ENCODE data around the gene CTNNAL1.

The CTNNAL1 gene

DNA sequence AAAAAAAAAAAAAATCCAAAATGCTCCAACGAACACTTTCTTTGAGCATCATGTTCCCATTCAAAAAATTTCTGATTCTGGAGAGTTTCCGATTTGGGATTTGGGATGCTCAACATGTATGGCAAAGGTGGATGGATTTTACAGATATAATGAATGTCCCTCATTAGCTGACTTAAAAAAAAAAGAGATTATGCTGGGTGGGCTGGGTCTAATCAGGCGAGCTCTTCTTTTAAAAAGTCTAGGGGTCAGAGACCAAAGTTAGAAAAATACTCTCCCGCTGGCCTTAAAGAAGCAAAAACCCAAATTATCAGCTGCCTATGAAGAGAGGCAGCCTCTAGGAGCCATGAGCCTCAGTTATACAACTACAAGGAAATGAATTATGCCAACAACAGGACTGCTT is 15.2 kb upstream of the CTNNAL1 start:
- no peak for DNase-seq (ENCODE audit: low read depth, low spot score)

DNA sequence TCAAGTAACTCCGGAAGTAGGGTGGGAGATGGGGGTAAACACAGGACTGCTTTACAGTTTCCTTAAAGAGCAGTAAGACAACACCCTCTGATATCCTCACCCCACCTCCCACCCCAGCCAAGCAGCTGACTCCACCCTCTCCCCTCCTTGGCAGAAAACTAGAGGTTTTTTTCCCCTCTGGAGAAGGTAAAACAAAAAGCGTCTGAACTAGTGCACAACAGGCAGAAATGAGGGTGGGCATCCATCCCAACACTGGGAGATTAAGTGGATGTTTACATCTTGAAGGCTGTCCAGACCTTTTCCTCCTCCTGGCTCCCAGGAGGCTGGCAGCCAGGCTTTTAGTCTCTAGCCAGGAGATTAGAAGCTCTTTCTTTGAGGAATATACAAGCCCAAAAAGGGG is 13.9 kb upstream of the CTNNAL1 start:
- no peak for DNase-seq (ENCODE audit: low read depth, low spot score)

DNA sequence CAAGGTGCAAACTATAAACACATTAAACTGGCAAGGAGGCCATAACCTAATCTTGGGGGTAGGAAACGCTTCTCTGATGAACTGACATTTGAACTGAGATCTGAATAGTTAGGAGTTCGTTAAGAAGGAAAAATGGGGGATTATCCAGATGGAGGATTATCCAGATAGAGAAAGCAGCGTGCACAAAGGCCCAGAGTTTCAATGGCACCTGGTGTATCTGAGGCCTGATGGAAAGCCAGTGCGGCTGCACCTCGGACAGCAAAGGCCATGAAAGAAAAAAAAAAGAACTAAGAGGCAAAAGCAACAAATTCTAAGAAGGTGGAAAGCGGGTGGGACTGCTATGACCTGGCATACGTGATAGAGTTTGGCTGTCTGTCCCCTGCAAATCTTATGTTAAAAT is 13.0 kb upstream of the CTNNAL1 start:
- no peak for DNase-seq (ENCODE audit: low read depth, low spot score)

DNA sequence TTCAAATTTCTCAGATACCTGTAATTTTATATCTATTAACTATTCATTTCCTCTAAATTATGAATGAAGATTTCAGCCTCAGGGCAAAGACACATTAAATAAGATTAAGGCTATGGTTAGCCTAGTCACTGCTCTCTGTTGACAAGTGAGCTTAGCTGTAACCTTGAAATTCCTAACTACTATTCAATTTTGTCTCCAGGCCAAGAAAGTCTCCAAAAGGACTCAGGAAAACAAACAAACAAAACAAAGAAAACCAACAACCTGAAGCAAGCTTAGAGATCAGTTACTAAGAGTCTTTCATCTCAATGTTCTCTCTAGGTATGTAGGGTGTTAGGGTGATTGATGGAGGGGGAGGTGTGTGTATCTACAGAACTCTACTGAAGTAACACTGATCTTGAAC is 9.6 kb upstream of the CTNNAL1 start:
- no peak for DNase-seq (ENCODE audit: low read depth, low spot score)

DNA sequence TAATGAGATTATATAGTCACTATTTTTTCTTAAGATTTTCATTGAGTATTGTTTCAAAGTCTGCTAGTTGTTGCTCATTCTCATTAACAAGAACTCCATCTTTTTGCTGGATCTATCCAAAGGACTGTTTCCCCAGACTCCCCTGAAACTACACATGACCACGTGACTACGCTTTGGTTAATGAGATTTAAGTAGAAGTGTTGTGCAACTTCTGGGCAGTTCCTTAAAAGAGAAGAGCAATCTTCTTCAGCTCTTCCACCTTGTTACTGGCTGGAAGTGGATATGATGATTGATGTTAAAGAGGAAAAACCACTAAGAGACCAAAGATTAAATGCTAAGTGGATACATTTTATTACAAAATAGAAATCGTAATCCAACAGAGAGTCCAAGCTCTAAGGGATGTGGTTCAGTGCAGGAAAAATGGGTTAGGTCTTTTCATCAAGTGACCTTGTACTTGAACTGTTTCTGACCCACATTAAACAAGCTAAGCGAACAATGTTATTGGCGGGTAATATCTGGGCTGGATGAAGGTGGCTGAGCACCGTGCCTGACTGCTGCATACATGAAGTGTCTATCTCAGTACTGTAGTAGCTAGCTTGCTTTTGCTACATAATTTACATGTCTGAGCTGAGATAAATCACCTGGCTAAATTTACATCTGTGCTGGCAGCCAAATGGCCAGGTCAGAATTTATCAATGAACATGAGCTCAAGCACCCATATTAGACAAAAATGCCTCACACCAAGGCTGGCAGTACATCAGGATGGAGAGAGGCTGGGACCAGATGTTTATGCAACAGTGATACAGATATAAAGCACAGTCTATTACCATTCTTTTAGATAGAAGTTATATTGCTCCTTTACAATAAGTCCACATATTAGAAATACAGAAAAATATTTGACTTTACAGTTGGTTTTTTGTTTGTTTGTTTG is 7.5 kb upstream of the CTNNAL1 start:
- DNase-seq (ENCODE audit: low read depth, low spot score): no peak

DNA sequence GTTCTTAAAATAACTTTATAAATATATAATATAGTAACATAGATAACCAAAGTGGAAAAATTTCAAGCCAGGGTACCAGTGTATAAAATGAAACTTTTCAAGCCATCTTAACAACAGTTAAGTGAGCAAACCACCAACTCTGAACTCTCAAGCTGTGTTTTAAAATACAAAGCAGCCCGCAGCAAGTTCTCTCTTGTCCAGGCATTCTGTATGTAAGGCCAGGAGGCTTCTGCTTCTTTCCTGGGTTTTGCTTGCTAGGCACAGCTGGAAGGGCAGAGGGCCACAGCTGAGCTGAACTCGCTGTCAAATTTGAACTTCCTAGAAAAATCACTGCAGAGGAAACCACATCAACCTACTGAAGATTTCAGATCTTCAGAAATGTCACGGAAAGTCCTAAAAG is 6.8 kb upstream of the CTNNAL1 start:
- DNase-seq (ENCODE audit: low read depth, low spot score): no peak

DNA sequence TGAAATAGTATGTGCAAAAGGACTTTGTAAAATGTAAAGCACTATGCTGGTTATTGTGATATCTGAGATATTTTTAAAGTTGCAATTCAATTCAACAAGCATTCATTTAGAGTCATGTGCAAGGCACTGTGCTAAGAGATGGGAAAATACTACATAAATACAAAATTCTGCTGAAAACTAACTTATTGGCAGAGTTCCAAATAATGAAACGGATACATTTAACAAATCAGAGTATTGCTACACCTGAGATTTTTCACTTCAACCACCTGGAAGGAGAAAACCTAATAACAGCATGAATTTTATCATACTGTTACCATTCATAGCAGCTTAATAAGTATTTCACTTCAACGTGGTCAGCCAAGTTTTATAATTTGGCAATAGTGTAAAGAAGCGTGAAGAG is 6.1 kb upstream of the CTNNAL1 start:
- DNase-seq (ENCODE audit: low read depth, low spot score): no peak

DNA sequence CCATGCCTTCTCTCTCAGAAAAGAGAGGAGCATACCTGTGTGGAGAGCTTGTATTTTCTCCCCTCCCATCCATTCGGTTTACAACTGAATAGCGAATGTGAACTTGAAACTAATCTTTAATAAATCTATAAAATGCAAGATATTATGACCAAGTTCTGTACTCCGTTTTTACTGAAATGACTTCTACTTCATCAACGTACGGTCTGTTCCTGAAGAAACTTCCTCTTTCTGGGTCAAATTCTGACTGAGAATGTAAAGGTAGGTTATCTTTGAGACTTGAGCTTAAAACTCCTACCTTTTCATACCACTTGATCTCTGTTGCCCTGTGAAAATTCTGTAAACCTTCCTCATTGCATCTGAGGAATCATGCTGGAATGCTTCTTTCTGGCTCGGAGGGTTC is 4.2 kb upstream of the CTNNAL1 start:
- no peak for DNase-seq (ENCODE audit: low read depth, low spot score)

DNA sequence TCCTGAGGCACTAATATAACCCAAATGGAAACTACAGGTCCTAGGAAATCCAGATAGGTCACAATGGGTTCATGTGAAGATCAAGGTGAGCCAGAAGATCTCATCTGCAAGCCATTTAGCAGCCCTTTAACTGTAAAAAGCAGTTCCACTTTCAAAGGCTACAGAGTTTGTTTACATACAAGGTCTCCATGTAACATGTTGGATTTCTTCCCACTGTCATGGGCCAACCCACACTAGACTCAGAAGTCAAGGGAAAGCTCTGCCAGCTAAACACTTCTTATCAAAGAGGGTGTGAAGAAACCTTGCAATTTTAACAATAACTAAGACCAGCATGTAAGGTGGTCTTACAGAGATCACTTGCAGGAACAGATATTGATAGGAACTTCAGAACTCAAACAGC is 3.8 kb upstream of the CTNNAL1 start:
- no peak for DNase-seq (ENCODE audit: low read depth, low spot score)

DNA sequence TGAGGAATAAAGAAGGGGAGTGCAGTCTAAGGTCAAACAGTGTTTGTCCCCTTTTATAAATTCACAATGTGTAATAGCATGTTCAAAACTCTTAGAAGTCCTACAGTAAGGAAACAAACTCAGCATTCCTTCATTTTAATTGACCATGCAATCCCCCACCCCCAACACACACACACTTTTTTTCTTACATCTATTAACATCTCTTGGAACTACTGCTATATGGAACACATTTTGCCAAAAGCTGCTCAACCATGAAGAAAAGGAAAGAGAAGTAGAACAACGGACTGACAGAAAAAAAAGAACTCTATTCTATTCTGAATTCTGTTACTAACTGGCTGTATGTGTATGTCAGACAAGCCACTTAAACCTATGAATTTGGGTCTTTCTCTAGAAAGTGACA is 2.8 kb upstream of the CTNNAL1 start:
- DNase-seq (ENCODE audit: low read depth, low spot score): no peak

DNA sequence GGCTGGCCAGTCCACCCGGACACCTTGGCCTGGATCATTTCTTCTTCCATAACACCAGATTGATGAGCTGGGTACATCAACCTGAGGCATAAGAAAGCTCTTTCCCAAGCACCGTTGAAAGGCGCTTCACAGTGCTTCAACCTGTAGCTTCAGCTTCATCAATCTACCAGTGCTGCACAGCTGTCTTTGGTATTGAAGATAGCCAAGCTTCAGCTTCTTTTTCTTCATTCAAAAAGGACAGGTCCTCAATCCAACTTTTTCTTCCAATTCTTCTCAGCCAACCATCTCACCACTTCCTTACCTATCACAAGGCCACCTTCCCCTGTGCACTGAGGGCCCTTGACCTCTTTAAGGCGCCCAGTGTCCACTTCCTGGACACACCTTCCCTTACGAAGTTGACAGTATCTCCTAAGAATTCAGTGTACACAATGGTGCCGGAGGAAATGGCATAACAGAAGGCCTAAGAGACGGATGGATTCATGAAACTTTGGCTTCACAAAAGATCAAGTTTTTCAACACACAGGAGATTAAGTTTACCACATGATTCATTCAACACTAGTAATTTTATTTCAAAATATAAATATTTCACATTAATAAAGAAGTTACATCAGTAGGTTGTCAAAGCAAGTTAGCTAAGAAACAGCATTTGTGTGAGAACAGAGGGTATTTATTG is 1.4 kb upstream of the CTNNAL1 start:
- DNase-seq (ENCODE audit: low read depth, low spot score): no peak

DNA sequence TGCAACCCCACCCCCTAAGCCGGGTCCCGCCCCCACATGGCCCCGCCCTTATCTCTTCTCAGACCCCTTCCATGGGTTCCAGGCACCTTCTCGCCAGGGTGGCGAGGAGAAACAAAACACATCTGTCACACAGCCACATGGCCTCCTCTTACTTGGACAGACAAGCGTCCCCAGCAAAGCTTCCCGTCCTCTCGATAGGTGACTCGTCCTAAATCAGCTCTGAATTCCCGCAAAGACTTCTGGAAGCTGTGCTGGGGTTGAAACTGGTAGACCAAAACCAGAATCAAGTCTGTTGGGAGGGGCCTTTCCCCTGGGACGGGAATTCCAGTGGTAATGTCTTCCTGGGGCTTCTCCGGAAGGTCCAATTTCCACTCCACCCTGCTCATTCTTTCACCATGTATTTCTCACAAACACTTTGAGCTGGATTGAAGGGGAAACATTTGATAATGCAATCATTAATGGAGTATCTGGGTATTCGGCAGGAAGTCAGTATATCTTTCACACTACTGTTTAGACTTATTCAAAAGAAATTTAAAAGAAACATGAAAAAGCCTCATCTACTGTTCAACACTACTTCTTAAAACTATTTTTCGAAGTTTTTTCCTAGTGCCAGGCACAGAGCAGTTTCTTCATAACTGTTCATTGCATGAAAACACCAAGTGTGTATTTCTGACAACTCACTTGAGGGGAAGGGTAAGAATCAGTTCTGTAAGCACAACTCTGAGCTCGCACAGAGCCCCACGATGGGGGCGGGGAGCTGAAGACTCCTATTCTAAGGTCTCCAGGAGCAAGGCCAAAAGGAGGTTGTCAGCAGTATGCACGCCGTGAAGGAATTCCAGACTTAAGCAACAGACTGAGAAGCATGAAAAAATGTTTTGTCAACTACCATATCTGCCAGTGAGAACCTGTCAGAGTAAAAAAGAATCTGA is 644 bp upstream of the CTNNAL1 start:
- no peak for DNase-seq (ENCODE audit: low read depth, low spot score)

DNA sequence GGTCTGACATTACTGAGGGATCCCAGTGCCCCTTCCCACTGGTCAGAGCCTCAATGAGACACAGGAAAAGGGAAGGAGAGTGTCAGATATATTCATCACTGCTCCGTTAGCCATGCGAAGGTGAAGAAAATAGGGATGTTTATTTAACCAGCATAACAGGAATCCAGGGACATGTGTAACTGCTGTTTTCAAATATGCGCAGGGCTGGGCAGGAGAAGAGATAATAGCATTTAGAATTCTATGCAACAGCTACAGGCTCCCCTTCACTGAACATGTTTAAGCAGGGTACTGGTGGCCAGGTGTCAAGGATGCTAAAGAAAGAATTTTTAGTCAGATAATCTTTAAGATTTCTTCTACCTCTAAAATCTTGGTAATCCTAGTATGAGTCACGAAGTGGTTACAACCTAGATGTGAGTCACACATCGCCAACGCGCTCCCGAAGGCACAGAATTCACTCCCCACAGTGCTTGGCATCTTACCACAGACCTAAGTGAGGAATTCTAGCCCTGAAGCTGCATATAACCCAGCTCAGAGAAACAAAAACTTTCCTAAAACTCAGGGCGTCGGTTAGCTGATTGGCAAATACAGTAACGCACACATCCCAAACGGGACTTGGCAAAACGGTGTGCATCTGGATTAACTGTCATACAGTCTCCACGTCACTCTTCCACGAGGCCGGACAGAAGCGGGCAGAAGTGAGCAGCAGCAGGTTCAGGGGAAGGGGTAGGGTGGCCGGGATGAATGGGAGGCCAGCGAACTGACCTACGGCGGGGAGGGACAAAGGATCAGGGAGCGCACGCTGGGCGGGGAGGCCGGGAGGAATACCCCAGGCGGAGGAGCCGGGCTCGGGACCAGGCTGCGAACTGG is 1.1 kb downstream of the CTNNAL1 start:
- peak; percentile 71 for DNase-seq (ENCODE audit: low read depth, low spot score)

DNA sequence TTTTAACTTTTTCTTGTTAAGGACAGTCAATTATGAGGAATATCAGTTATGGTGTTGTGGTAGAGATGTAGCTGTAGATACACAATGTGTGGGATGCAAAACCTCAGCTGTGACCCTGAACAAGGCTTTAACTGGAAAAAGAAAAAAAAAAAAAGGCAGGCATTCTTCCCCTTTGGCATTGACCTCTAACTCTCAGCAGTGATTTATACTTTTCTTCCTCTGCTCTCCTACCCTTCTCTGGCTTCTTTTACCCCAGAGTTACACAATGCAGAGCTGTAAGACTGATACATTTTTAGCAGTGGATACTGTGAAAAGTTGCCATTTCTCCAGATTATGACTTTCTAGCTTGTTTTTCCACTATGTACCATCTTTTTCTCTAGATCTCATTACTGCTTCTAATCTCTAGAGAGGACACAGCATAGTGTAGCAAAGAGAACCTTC is 2.0 kb downstream of the CTNNAL1 start:
- no peak for DNase-seq (ENCODE audit: low read depth, low spot score)

DNA sequence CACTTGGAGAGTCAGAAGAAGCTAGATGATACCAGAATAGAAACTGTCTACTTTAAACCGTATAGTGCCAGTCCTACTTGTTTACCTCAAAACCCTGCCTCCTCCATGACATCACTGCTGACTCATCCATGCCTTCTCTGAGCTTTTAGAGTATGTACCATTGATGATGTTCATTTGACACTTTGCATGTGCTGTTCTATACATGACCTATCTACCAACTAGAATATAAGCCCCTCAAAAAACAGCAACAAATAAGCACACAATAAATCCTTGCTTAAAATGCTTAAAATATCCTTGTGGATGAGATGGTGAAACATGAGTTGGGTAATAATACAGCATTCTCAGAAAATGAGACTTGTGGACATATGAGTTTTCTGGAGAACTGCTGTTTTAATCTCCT is 2.6 kb downstream of the CTNNAL1 start:
- peak; percentile 53 for DNase-seq (ENCODE audit: low read depth, low spot score)

DNA sequence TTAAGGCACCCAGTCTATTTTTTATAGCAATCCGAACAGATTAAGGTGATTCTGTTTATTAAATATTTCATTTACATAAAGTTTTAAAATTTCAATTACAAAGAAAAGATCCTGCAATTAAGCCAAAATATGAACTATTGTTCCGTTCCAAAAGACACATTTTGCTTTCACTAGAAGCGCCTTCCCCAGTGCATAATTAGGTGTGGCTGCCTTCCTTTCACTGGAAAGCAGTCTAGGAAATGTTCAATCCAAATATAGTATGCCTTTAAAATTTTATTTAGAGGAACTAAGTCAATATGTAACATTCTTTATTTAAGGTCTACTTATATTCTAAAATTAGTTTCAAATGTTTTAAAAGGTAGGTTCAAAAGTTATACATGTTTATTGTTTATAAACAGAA is 7.6 kb downstream of the CTNNAL1 start:
- no peak for DNase-seq (ENCODE audit: low read depth, low spot score)

DNA sequence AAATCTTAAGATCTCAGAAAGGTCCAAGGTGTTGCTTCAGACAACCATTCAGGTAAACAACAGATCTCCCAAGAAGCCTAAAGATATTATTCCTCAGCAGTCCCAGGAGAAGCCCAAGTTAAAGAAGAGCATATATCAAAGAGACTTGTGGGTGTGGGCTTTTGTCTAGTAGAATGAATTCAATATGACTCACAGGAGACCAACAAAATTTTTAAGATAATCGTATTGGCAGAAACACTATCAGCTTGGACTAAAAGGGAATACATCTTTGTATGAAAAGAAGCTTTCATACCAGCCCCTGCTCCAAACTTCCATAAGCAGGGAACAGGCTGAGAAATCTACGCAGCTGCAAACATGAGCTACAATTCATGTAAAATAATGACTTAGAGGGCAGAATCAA is 10.2 kb downstream of the CTNNAL1 start:
- no peak for DNase-seq (ENCODE audit: low read depth, low spot score)

DNA sequence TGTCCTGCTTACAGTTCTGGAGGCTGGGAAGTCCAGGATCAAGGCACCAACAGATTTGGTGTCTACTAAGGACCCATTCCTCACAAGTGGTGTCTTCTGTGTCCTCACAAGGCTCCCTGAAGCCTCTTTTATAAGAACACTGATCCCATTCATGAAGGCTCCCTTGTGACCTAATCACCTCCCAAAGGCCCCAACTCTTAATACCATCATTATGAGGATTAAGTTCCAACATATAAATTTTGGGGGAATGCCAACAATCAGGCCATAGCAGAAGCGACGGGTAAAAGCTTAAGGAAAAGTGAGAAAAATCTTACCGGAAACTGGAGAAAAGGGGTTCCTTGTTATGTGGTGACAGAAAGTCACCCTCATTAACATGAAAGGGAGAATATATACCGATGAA is 11.2 kb downstream of the CTNNAL1 start:
- DNase-seq (ENCODE audit: low read depth, low spot score): no peak

DNA sequence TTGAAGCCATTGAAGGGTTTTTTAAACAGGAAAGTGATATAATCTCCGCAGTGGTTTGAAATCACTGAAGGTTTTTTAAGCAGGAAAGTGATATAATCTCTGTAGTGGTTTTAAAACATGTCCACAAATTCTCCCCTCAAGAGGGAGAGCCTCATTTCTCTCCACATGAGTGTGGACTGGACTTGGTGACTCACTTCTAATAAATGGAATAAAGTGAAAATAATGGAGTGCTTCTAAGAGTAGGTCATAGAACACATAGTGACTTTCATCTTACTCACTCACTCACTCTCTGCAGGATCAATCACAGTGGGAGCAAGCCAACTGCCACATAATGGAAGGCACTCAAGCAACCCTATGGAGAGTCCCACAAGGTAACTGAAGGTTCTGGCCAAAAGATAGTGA is 12.0 kb downstream of the CTNNAL1 start:
- no peak for DNase-seq (ENCODE audit: low read depth, low spot score)

DNA sequence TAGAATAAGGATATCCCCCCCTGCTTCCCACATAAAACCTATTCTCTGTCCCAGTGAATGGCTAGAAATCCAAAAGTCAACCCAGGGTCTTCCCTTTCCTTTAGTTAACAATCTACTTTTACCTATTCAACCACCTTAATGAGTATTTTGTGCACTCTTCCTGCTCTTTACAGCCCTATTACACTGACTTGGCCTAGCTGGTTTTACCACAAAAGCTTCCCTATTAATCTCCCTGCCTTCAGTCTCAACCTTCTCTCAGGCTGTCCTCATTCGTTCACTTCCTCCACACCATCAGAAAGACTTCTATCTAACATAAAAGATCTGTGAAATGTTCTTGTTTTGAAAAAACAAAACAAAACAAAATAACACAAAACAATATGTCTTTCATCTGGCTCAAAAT is 16.2 kb downstream of the CTNNAL1 start:
- DNase-seq (ENCODE audit: low read depth, low spot score): no peak

DNA sequence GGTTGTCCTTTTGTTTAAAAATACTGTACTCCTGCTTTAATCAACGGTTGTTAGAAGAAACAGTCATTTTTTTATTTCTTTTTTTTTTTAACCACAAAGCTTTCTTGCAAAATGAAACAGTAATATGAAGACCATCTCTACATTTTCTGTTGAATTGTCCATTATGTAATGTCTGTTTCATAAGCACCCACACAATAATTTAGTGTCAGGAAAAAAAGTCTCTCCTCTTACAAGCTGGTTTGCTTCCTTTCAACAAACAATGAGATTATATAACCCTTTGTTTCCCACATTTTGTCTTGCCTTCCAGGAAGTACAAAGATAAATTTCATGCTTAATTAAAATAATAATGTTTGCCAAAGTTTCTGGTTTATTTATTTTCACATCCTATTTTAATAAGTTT is 16.7 kb downstream of the CTNNAL1 start:
- DNase-seq (ENCODE audit: low read depth, low spot score): no peak

All from brain pericyte (primary cell).